CD4-positive, alpha-beta T cell treated with Interleukin-15 for 4 hours (primary cell): ENCODE results near the gene SYTL3.

Experiments used
- DNase-seq: peaks from one replicate; pipeline ENCODE4 v3.0.0-alpha.2; 2020; ENCODE audit warnings: low spot score

Gene SYTL3

DNA sequence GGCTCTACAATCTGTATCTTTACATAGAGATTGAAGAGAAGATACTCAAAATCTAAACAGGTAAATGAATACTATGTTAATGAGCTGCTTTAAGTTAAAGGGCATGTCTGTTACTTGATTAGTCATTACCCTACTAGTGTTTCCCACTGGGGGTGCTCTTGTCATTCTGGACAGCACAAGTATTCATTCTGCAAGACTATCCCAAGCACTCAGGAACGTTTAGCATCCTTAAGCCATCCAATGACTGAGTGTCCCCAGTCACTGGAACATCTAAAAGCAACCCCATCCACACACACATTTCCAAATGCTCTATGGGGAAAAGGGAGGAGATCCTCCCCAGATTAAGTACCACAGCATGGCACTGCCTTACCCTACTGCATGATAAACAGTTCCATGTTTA lies 143.6 kb downstream of the SYTL3 start:
- peak; percentile 52 for DNase-seq

- no peak for DNase-seq
These were observed 145.7 kb downstream of the SYTL3 start for GRCh38 chr6:158795516-158795915.

DNA sequence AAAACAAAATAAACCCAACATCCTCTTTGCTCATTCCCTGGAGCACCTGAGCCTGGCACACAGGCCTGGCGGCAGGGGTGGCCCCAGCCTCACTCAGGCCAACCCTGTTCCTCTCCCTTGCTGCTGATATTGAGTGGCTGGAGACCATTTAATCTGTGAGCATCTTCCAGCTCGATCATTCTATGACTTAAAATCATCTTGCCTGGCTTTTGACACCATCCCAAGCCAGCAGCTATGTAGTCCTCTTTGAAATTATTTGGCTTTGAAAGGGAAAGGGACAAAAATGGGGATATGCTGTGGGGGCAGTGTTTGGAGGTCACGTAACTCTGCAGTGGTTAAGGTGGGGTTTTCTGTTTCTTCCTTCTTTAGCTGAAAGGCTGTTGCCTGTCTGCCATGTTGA lies 146.5 kb downstream of the SYTL3 start:
- no peak for DNase-seq

- no peak for DNase-seq
These were observed 147.8 kb downstream of the SYTL3 start for GRCh38 chr6:158797331-158798310.

GRCh38 chr6:158798311-158798710 lies 148.5 kb downstream of the SYTL3 start:
- DNase-seq: no peak

DNA sequence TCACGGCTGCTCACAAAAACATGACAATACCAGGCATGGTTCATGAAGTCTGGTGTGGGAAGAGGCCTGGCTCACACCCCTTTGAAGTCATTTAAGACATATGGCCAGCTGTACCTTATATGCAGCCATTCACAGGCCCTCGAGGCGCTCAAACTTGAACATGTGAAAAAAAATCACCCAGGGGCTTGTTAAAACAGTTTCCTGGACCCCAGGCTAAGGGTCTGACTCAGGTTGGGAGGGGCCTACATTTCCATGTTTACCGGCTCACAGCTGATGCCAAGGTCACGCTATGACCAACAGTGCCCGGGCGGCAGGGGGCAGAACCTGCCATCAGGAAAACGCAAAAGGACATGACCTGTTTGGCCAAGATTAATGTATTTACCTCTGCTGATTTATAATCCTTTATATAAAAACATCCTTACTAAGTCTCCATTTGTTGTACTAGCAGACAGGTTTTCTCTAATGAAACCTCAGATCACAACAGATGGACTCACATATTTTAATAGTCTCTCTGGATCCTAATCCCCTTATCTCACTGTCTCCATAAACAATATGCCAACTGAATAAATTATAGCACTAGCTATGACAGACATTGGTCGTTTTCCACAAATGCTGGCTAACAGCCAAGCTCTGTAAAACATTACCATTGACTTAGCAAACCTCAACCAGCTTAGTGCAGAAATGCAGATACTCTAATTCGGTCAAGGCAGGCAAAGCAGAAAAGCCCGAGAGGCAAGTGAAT lies 149.4 kb downstream of the SYTL3 start:
- DNase-seq: no peak

GRCh38 chr6:158801655-158802294 lies 151.9 kb downstream of the SYTL3 start:
- DNase-seq: no peak

- DNase-seq: peak; percentile 58
These were observed 153.9 kb downstream of the SYTL3 start for GRCh38 chr6:158803733-158804143.

- DNase-seq: no peak
These were observed 154.4 kb downstream of the SYTL3 start for GRCh38 chr6:158804207-158804606.

- no peak for DNase-seq
These were observed 156.0 kb downstream of the SYTL3 start for GRCh38 chr6:158805698-158806377.

- DNase-seq: no peak
These were observed 157.9 kb downstream of the SYTL3 start for GRCh38 chr6:158807515-158808441.

- DNase-seq: no peak
These were observed 158.6 kb downstream of the SYTL3 start for GRCh38 chr6:158808442-158808833.

- peak; percentile 50 for DNase-seq
These were observed 159.3 kb downstream of the SYTL3 start for GRCh38 chr6:158808941-158809678.

- DNase-seq: no peak
These were observed 160.6 kb downstream of the SYTL3 start for GRCh38 chr6:158810155-158811095.

DNA sequence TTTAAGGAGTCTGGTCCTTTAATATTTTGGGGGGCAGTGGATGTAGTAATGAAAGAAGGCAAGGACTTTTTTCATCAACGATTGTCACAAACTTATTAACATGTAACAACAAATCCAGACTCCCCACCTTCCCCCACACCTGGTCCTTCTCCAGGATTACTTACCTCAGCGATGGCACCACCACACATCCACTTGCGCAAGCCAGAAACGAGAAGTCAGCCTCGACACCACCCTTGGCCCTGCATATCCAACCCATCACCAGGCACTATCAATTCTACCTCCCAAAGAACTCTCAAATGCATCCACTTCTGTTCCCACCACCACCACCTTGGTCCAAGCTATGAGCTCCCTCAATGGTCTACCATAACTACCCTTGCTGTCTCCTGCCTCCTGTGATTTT lies 162.8 kb downstream of the SYTL3 start:
- DNase-seq: no peak

GRCh38 chr6:158813032-158813431 lies 163.2 kb downstream of the SYTL3 start:
- DNase-seq: no peak
